ENCODE results near the gene PCDHGB4. TPM values are rescaled to one million over a fixed set of nuclear protein-coding genes. Genes with fewer than 3 reads are reported as not detected.
"Not testable (repeated sequence)": the region's sequence is repeated elsewhere in the genome, so short reads cannot be mapped to it uniquely, and the experiment has no call there.

The PCDHGB4 gene
- polyA plus RNA-seq, 3 donors = 4.9 to 6.2 (median 6.2) TPM

DNA sequence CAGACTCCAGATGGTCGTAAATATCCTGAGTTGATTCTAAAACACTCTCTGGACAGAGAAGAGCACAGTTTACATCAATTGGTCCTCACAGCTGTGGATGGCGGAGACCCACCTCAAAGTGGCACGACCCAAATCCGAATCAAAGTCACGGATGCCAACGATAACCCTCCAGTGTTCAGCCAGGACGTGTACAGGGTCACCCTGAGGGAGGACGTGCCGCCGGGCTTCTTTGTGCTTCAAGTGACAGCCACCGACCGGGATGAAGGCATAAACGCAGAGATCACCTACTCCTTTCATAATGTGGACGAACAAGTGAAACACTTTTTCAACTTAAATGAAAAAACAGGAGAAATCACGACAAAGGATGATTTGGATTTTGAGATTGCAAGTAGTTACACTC lies 26.8 kb upstream of the PCDHGB4 start:
- no peak for DNase-seq

DNA sequence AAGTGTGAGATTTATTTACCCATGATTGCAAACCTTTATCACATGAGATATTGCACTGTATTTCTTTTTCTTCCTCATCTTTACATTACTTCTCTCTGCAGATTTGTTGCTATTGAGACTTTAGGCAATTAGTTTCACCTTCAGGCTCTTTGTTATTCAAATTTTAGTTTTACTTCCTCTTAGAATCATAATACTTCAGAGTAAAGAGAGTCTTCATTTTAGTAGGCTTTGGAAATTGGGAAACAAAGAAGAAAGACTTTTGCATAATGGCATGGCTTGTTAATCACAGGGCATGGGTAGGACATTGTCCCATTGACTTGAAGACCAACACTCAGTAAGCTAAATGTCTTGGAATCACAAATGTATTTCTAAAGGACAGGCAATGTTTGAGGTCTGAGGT lies 24.8 kb upstream of the PCDHGB4 start:
- no peak for DNase-seq

DNA sequence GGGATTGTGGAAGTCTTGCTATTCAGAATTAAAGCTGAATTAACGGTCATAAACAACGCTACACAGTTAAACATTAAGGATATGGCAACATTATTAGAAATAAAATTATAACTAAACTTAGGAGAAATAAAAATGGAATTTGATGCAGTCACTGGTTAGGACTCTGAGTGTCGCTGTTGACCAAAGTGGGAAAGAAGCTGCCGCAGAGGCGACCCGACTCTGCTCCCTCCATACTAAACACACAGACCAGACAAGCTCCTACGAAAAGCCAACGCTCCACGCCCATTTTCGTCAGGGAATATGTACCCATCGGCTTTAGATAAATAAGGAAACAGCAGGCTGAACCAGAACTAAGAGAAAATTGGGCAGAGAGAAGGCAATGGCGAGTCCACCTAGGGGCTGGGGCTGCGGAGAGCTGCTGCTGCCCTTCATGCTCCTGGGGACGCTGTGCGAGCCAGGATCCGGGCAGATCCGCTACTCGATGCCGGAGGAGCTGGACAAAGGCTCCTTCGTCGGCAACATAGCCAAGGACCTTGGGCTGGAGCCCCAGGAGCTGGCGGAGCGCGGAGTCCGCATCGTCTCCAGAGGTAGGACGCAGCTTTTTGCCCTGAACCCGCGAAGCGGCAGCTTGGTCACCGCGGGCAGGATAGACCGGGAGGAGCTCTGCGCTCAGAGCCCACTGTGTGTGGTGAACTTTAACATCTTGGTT lies 23.4 kb upstream of the PCDHGB4 start, which contains the start of gene PCDHGA5:
Gene PCDHGA5, plus strand, starts transcription at position 211 of the 709 bp plus-strand sequence. Its CDS starts 169 bp downstream, at position 380.
- no peak for DNase-seq

DNA sequence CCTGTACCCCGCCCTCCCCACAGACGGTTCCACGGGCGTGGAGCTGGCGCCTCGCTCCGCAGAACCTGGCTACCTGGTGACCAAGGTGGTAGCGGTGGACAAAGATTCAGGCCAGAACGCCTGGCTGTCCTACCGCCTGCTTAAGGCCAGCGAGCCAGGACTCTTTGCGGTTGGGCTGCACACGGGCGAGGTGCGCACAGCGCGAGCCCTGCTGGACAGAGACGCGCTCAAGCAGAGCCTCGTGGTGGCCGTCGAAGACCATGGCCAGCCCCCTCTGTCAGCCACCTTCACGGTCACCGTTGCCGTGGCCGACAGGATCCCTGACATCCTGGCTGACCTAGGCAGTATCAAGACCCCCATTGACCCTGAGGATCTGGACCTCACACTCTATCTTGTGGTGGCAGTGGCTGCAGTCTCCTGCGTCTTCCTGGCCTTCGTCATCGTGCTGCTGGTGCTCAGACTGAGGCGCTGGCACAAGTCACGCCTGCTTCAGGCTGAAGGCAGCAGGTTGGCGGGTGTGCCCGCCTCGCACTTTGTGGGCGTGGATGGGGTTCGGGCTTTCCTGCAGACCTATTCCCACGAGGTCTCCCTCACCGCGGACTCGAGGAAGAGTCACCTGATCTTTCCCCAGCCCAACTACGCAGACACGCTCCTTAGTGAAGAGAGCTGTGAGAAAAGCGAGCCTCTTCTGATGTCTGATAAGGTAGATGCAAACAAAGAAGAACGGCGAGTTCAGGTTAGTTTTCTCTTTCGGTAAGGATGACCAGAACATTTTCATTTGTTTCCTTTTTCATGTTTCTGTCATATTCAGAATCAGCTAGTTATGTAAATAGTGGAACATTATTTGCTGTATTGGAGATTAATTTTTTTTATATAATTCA lies 21.2 kb upstream of the PCDHGB4 start:
- DNase-seq = no peak

DNA sequence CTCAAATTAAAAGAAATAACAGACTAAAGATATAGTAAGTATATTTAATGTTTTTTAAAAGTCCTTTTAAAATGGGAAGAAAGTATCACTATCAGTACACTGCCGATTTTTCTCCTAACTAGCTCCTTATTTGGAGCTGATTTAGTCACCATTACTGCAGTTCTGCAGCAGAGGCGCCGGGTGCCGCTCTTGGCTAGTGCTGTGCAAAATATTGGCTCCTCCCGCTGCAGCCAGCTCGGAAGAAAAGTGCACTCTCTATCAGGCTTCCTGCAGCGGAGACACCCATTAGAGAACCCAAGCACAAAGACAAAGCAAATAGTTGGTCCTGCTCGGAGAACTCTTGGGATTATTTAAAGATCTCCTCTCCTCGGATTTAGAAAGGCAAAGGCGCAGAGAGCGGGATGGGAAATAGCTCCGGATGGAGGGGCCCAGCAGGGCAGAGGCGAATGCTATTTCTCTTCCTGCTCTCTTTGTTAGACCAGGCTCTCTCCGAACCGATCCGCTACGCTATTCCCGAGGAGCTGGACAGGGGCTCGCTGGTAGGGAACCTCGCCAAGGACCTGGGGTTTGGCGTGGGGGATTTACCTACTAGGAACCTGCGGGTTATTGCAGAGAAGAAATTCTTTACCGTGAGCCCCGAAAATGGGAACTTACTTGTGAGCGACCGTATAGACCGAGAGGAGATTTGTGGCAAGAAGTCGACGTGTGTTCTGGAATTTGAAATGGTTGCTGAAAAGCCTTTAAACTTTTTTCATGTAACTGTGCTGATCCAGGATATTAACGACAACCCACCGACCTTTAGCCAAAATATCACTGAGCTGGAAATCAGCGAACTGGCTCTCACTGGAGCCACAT lies 17.3 kb upstream of the PCDHGB4 start, which contains the start of gene PCDHGB3:
Gene PCDHGB3, plus strand, starts transcription at position 249 of the 855 bp plus-strand sequence. Its CDS starts 153 bp downstream, at position 402.
- no peak for DNase-seq

DNA sequence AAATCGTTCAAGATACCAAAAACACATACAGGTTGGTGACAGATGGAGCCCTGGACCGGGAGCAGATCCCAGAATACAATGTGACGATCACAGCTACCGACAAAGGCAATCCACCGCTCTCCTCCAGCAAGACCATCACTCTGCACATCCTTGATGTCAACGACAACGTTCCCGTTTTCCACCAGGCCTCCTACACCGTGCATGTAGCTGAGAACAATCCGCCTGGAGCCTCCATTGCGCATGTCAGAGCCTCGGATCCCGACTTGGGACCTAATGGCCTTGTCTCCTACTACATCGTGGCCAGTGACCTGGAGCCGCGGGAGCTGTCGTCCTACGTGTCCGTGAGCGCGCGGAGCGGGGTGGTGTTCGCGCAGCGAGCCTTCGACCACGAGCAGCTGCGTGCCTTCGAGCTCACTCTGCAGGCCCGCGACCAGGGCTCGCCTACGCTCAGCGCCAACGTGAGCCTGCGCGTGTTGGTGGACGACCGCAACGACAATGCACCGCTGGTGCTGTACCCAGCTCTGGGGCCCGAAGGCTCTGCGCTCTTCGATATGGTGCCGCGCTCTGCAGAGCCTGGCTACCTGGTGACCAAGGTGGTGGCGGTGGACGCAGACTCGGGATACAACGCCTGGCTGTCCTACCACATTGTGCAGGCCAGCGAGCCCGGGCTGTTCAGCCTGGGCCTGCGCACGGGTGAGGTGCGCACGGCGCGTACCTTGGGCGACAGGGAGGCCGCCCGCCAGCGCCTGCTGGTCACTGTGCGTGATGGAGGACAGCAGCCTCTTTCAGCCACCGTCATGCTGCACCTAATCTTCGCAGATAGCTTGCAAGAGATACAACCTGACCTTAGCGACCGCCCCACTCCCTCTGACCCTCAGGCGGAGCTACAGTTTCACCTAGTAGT lies 15.7 kb upstream of the PCDHGB4 start:
- no peak for DNase-seq

DNA sequence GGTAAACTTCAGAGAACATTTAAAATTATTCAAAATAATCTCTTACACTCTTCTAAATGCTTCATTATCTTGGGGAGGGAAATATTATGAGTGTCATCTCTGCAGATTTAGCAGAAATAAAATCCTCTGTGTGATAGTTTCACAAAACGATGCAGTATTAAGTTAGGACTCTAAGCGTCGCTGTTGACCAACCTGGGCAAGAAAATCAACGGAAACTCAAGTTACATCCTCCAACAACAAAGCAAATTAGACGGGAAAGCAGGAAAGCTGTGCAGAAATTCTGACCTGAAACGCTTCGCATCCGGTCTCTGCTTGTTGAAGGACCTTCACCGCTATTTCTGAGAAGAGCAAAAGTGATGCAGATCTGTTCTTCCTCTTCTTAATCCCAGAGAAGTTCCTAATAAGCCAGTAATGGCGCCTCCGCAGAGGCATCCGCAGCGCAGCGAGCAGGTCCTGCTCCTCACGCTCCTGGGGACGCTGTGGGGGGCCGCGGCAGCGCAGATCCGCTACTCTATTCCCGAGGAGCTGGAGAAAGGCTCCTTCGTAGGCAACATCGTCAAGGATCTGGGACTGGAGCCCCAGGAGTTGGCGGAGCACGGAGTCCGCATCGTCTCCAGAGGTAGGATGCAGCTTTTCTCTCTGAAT lies 13.7 kb upstream of the PCDHGB4 start, which contains the start of gene PCDHGA6:
Gene PCDHGA6, plus strand, starts transcription at position 219 of the 645 bp plus-strand sequence. Its CDS starts 193 bp downstream, at position 412.
- no peak for DNase-seq

DNA sequence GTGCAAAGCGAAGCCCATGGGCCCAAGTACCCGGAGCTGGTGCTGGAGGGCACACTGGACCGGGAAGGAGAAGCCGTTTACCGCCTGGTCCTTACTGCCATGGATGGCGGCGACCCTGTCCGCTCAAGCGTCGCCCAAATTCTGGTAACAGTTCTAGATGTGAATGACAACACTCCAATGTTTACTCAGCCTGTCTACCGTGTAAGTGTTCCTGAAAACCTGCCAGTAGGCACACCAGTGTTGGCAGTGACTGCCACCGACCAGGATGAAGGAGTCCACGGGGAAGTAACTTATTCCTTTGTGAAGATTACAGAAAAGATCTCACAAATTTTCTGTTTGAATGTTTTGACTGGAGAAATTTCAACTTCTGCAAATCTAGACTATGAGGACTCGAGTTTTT lies 12.9 kb upstream of the PCDHGB4 start:
- no peak for DNase-seq

DNA sequence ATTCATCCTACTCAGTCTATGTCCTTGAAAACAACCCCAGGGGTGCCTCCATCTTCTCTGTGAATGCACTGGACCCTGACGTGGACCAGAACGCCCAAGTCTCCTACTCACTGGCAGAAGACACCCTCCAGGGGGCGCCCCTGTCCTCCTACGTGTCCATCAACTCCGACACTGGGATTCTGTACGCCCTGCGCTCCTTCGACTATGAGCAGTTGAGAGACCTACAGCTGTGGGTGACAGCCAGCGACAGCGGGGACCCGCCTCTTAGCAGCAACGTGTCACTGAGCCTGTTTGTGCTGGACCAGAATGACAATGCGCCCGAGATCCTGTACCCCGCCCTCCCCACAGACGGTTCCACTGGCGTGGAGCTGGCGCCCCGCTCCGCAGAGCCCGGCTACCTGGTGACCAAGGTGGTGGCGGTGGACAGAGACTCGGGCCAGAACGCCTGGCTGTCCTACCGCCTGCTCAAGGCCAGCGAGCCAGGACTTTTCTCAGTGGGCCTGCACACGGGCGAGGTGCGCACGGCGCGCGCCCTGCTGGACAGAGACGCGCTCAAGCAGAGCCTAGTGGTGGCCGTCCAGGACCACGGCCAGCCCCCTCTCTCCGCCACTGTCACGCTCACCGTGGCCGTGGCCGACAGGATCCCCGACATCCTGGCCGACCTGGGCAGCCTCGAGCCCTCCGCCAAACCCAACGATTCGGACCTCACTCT lies 11.9 kb upstream of the PCDHGB4 start:
- not testable (repeated sequence) for DNase-seq

DNA sequence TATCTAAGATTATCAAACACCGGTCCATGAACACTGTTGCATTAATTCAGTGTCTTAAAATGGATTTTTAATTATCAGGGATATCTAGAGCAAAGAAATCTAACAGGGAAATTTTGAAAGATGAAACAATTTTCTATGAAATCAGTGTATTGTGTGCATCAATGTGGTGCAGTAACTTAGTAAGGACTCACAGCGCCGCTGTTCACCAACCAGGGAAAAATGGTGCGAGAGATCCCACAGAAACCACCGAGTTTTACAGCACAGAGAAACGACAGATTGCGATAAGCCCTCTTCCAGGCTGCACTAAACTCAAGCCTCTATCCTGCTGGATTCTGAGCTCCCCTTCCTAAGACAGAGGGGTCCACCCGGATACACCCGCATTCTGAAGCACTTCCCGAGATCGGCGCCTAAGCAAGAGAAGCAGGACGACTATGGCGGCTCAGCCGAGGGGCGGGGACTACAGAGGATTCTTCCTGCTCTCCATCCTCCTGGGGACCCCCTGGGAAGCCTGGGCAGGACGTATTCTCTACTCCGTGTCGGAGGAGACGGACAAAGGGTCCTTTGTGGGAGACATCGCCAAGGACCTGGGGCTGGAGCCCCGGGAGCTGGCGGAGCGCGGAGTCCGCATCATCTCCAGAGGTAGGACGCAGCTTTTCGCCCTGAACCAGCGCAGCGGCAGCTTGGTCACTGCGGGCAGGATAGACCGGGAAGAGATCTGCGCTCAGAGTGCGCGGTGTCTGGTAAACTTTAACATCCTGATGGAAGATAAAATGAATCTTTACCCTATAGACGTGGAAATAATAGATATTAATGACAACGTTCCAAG lies 4.8 kb upstream of the PCDHGB4 start, which contains the start of gene PCDHGA7:
Gene PCDHGA7, plus strand, starts transcription at position 274 of the 826 bp plus-strand sequence. Its CDS starts 158 bp downstream, at position 432.
- no peak for DNase-seq

DNA sequence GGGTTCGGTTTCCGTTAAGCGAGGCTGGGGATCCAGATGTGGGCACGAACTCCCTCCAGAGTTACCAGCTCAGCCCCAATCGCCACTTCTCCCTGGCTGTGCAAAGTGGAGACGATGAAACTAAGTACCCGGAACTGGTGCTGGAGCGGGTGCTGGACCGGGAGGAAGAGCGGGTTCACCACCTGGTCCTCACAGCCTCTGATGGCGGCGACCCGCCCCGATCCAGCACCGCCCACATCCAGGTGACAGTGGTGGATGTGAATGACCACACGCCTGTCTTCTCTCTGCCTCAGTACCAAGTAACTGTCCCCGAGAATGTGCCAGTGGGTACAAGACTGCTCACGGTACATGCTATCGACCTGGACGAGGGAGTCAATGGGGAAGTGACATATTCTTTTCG lies 4.2 kb upstream of the PCDHGB4 start:
- no peak for DNase-seq

DNA sequence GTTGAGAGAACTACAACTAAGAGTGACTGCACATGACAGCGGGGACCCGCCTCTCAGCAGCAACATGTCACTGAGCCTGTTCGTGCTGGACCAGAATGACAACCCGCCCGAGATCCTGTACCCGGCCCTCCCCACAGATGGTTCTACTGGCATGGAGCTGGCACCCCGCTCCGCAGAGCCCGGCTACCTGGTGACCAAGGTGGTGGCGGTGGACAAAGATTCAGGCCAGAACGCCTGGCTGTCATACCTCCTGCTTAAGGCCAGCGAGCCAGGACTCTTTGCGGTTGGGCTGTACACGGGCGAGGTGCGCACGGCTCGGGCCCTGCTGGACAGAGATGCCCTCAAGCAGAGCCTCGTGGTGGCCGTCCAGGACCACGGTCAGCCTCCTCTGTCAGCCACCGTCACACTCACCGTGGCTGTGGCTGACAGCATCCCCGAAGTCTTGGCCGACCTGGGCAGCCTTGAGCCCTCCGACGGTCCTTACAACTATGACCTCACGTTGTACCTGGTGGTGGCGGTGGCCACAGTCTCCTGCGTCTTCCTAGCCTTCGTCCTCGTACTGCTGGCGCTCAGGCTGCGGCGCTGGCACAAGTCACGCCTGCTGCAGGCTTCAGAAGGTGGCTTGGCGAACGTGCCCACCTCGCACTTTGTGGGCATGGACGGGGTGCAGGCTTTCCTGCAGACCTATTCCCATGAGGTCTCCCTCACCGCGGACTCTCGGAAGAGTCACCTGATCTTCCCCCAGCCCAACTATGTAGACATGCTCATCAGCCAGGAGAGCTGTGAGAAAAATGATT lies 2.8 kb upstream of the PCDHGB4 start:
- DNase-seq = no peak

DNA sequence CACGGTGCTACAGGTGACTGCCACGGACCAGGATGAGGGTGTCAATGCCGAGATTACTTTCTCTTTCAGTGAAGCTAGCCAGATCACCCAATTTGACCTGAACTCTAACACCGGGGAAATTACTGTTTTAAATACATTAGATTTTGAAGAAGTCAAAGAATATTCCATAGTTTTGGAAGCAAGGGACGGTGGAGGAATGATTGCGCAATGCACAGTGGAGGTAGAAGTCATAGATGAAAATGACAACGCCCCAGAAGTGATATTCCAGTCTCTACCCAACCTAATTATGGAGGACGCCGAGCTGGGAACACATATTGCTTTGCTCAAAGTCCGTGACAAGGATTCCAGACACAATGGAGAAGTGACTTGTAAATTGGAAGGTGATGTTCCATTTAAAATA lies 1.2 kb downstream of the PCDHGB4 start:
- DNase-seq = no peak

DNA sequence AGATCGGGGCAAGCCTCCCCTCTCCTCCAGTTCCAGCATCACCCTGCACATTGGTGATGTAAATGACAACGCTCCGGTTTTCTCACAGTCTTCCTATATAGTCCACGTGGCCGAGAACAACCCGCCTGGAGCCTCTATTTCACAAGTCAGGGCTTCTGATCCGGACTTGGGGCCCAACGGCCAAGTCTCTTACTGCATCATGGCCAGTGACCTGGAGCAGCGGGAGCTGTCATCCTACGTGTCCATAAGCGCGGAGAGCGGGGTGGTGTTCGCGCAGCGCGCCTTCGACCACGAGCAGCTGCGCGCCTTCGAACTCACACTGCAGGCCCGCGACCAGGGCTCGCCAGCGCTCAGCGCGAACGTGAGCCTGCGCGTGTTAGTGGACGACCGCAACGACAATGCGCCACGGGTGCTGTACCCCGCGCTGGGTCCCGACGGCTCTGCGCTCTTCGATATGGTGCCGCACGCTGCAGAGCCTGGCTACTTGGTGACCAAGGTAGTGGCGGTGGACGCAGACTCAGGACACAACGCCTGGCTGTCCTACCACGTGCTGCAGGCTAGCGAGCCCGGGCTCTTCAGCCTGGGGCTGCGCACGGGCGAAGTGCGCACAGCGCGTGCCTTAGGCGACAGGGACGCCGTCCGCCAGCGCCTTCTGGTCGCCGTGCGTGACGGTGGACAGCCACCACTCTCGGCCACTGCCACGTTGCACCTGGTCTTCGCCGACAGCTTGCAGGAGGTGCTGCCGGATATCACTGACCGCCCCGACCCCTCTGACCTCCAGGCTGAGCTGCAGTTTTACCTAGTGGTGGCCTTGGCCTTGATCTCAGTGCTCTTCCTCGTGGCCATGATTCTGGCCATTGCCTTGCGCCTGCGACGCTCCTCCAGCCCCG lies 1.9 kb downstream of the PCDHGB4 start:
- DNase-seq = no peak

DNA sequence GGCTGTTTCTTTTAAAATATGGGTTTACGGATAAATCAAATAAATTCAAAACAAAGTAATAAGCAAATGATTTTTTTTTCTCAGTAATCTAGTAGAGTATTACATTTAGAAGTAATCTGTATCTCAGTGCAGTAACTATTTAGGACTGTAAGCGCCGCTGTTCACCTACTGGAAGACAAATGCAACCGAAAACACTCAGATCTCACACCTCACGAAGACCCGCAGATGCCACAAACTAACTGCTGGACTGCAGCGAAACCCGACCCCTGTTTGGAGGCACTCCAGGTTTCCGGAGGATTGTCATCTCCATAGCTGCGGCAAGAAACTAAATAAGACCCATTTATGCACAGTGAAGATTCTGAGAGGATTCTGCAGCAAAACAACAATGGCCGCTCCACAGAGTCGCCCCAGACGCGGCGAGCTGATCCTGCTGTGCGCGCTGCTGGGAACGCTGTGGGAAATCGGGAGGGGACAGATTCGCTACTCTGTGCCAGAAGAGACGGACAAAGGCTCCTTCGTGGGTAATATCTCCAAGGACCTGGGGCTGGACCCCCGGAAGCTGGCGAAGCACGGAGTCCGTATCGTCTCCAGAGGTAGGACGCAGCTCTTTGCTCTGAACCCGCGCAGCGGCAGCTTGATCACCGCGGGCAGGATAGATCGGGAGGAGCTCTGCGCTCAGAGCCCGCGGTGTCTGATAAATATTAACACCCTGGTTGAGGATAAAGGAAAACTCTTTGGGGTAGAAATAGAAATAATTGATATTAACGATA lies 5.1 kb downstream of the PCDHGB4 start, which contains the start of gene PCDHGA8:
Gene PCDHGA8, plus strand, starts transcription at position 205 of the 770 bp plus-strand sequence. Its CDS starts 181 bp downstream, at position 386.
- DNase-seq = no peak
